Stimulated activated CD8-positive, alpha-beta memory T cell treated with anti-CD3 and anti-CD28 coated beads, Interleukin-15, amount 100 ng/mL, for 48 hours (primary cell): ENCODE measurements around the gene PRKCE.
"Not testable (repeated sequence)": the region's sequence is repeated elsewhere in the genome, so short reads cannot be mapped to it uniquely, and the experiment has no call there.

Experiments used
- DNase-seq, 2 donors: peaks; one replicate each; pipeline ENCODE4 v3.0.0-alpha.2; 2020; ENCODE audit warnings: low read depth in 2 of 2

Gene PRKCE

GRCh38 chr2:45908316-45909170 is 257.1 kb downstream of the PRKCE start:
- no peak for DNase-seq

- DNase-seq: no peak
These were observed 257.7 kb downstream of the PRKCE start for GRCh38 chr2:45909171-45909565.

- DNase-seq: no peak
These were observed 258.3 kb downstream of the PRKCE start for GRCh38 chr2:45909677-45910191.

- no peak for DNase-seq
These were observed 259.1 kb downstream of the PRKCE start for GRCh38 chr2:45910473-45911060.

GRCh38 chr2:45911538-45911937 is 260.1 kb downstream of the PRKCE start:
- DNase-seq: no peak

- DNase-seq: no peak
These were observed 260.6 kb downstream of the PRKCE start for GRCh38 chr2:45912109-45912508.

GRCh38 chr2:45913539-45913938 is 262.1 kb downstream of the PRKCE start:
- no peak for DNase-seq

- no peak for DNase-seq
These were observed 264.0 kb downstream of the PRKCE start for GRCh38 chr2:45915523-45915922.

- not testable (repeated sequence) for DNase-seq
These were observed 266.2 kb downstream of the PRKCE start for GRCh38 chr2:45917561-45918176.

- DNase-seq: no peak
These were observed 267.1 kb downstream of the PRKCE start for GRCh38 chr2:45918463-45919159.

GRCh38 chr2:45919160-45919650 is 267.7 kb downstream of the PRKCE start:
- no peak for DNase-seq

GRCh38 chr2:45919711-45920111 is 268.2 kb downstream of the PRKCE start:
- no peak for DNase-seq

GRCh38 chr2:45921921-45922320 is 270.4 kb downstream of the PRKCE start:
- DNase-seq: no peak

GRCh38 chr2:45922577-45922988 is 271.1 kb downstream of the PRKCE start:
- DNase-seq: no peak

GRCh38 chr2:45923701-45924100 is 272.2 kb downstream of the PRKCE start:
- no peak for DNase-seq

- DNase-seq: no peak
These were observed 273.6 kb downstream of the PRKCE start for GRCh38 chr2:45925026-45925425.

- no peak for DNase-seq
These were observed 274.3 kb downstream of the PRKCE start for GRCh38 chr2:45925636-45926366.

- no peak for DNase-seq
These were observed 277.5 kb downstream of the PRKCE start for GRCh38 chr2:45928946-45929345.

GRCh38 chr2:45929674-45930395 is 278.4 kb downstream of the PRKCE start:
- no peak for DNase-seq

GRCh38 chr2:45930396-45930792 is 278.9 kb downstream of the PRKCE start:
- DNase-seq: no peak
